HCT116 (cell line): ENCODE measurements around the gene ZNF593. TPM values are rescaled to one million over a fixed set of nuclear protein-coding genes. Genes with fewer than 3 reads are reported as not detected.

Experiments used
- ATAC-seq: fragments of 200-7000 bp; cut with Tn5 transposase; 2 replicates; pipeline ENCODE4 v1.9.1; 2020; ENCODE audit warnings: mild to moderate bottlenecking, moderate library complexity
- BruUV-seq: library from RNA; stranded (reverse); fragments of 400-500 nt; replicated peaks from 2 replicates; lab custom pipeline; 2021; lab: Mats Ljungman, UMichigan
- CTCF ChIA-PET: fragments of 300-600 bp; sonication (Branson Sonifier 250); formaldehyde crosslinking; loops from one replicate; lab custom pipeline; 2021; ENCODE audit warnings: antibody characterized with exemption; lab: Charles Lee
- POLR2A ChIA-PET: fragments of 300-600, 350-600 bp; sonication (Branson Sonifier 250); formaldehyde crosslinking; loops from one replicate; lab custom pipeline; 2021; ENCODE audit warnings: antibody characterized with exemption; lab: Charles Lee
- RAD21 ChIA-PET, 2 experiments: fragments of 300-600 bp; sonication (Branson Sonifier 250); formaldehyde crosslinking; loops; one replicate each; lab custom pipeline; 2023; ENCODE audit warnings: low total read pairs in 2 of 2; ENCODE audit not compliant: uncharacterized antibody in 2 of 2, unreplicated experiment in 2 of 2, low non-redundant PET in 1 of 2; lab: Charles Lee
- DNase-seq: peaks from one replicate; pipeline ENCODE4 v3.0.0-alpha.2; 2010; ENCODE audit warnings: low read depth, low spot score
- H2AFZ ChIP-seq: fragments of 200-600 bp; shearing (Covaris generic), sonication (generic); 2 replicates; pipeline ENCODE4 v1.6.1; 2017; ENCODE audit warnings: low read depth, mixed run types, mixed read lengths, antibody characterized with exemption, low read length; ENCODE audit not compliant: poor library complexity, severe bottlenecking
- H3K27ac ChIP-seq: 2 replicates; pipeline ENCODE4 v1.5.1; 2012; ENCODE audit warnings: low read depth, low read length
- H3K27me3 ChIP-seq: fragments of 200-600 bp; sonication (generic); 2 replicates; pipeline ENCODE4 v1.6.1; 2016; ENCODE audit warnings: mixed run types, low read length, mixed read lengths; ENCODE audit not compliant: insufficient read depth
- H3K36me3 ChIP-seq, 2 experiments: fragments of 200-500 bp in 1 of 2; fragments of 200-600 bp in 1 of 2; sonication (Bioruptor generic) in 1 of 2; sonication (generic) in 1 of 2; 2 replicates each; pipeline versions ENCODE4 v1.5.1 to v1.6.1; 2014 to 2016; ENCODE audit warnings: low read length in 2 of 2, inconsistent platforms in 1 of 2, mixed read lengths in 1 of 2, mixed run types in 1 of 2; ENCODE audit not compliant: insufficient read depth in 2 of 2, control insufficient read depth in 1 of 2
- H3K4me1 ChIP-seq, 2 experiments: fragments of 200-600 bp in 1 of 2; sonication (generic) in 1 of 2; 2 replicates each; pipeline versions ENCODE4 v1.5.1 to v1.6.1; 2012 to 2017; ENCODE audit warnings: low read length in 2 of 2, inconsistent platforms in 1 of 2, mild to moderate bottlenecking in 1 of 2, mixed read lengths in 1 of 2, mixed run types in 1 of 2, moderate library complexity in 1 of 2; ENCODE audit not compliant: insufficient read depth in 2 of 2, control insufficient read depth in 1 of 2
- H3K4me2 ChIP-seq: fragments of 200-600 bp; sonication (generic); 2 replicates; pipeline ENCODE4 v1.6.1; 2017; ENCODE audit warnings: mixed run types, low read length, mixed read lengths
- H3K4me3 ChIP-seq, 2 experiments: fragments of 200-600 bp in 1 of 2; sonication (generic) in 1 of 2; replicated peaks in 1 of 2; 2 replicates each; pipeline ENCODE4 v1.5.1; 2011 to 2016; ENCODE audit warnings: low read length in 2 of 2, control low read depth in 1 of 2, low read depth in 1 of 2, mild to moderate bottlenecking in 1 of 2, mixed read lengths in 1 of 2, mixed run types in 1 of 2
- H3K79me2 ChIP-seq: fragments of 200-600 bp; sonication (generic); 2 replicates; pipeline ENCODE4 v1.6.1; 2017; ENCODE audit warnings: mild to moderate bottlenecking, mixed run types, low read length, moderate library complexity, mixed read lengths; ENCODE audit not compliant: insufficient read depth
- H3K9ac ChIP-seq: fragments of 200-600 bp; sonication (generic); 2 replicates; pipeline ENCODE4 v1.6.1; 2016; ENCODE audit warnings: low read length, mixed read lengths
- H3K9me2 ChIP-seq: fragments of 200-600 bp; sonication (generic), shearing (Covaris generic); 2 replicates; pipeline ENCODE4 v1.6.1; 2017; ENCODE audit warnings: mixed run types, mild to moderate bottlenecking, moderate library complexity; ENCODE audit not compliant: insufficient read depth
- H3K9me3 ChIP-seq, 2 experiments: fragments of 200-500 bp in 1 of 2; fragments of 200-600 bp in 1 of 2; sonication (Bioruptor generic) in 1 of 2; sonication (generic) in 1 of 2; 2 replicates each; pipeline ENCODE4 v1.6.1; 2014 to 2017; ENCODE audit warnings: low read length in 2 of 2, mixed read lengths in 2 of 2, inconsistent platforms in 1 of 2, low read depth in 1 of 2, mild to moderate bottlenecking in 1 of 2, mixed run types in 1 of 2, moderate library complexity in 1 of 2; ENCODE audit not compliant: control insufficient read depth in 1 of 2, insufficient read depth in 1 of 2
- H4K20me1 ChIP-seq: fragments of 200-600 bp; sonication (generic), shearing (Covaris generic); 2 replicates; pipeline ENCODE4 v1.6.1; 2017; ENCODE audit warnings: mixed run types, mild to moderate bottlenecking, moderate library complexity; ENCODE audit not compliant: insufficient read depth
- ATF3 ChIP-seq: IDR thresholded peaks from 2 replicates; pipeline ENCODE4 v1.6.1; 2012
- CBX3 ChIP-seq: IDR thresholded peaks from 2 replicates; pipeline ENCODE4 v1.6.1; 2012; ENCODE audit warnings: low read depth
- CEBPB ChIP-seq: IDR thresholded peaks from 2 replicates; pipeline ENCODE4 v1.6.1; 2012; ENCODE audit warnings: low read depth
- EGR1 ChIP-seq: IDR thresholded peaks from 2 replicates; pipeline ENCODE4 v1.6.1; 2012; ENCODE audit warnings: low read depth
- EZH2 ChIP-seq: fragments of 200-600 bp; sonication (generic); IDR thresholded peaks from 2 replicates; pipeline ENCODE4 v1.6.1; 2017; ENCODE audit warnings: antibody characterized with exemption, mixed run types
- FOSL1 ChIP-seq: IDR thresholded peaks from 2 replicates; pipeline ENCODE4 v1.6.1; 2012; ENCODE audit warnings: low read depth
- MAX ChIP-seq: IDR thresholded peaks from 2 replicates; pipeline ENCODE4 v1.6.1; 2012
- POLR2AphosphoS5 ChIP-seq: IDR thresholded peaks from 2 replicates; pipeline ENCODE4 v1.6.1; 2011; ENCODE audit warnings: mild to moderate bottlenecking, low read depth, low read length, moderate library complexity
- RAD21 ChIP-seq: IDR thresholded peaks from 2 replicates; pipeline ENCODE4 v1.6.1; 2012; ENCODE audit warnings: low read depth, mild to moderate bottlenecking
- SIN3A ChIP-seq: IDR thresholded peaks from 2 replicates; pipeline ENCODE4 v1.6.1; 2012; ENCODE audit warnings: low read depth
- SP1 ChIP-seq: IDR thresholded peaks from 2 replicates; pipeline ENCODE4 v1.6.1; 2012; ENCODE audit warnings: low read depth
- SRF ChIP-seq: IDR thresholded peaks from 2 replicates; pipeline ENCODE4 v1.6.1; 2012; ENCODE audit warnings: low read depth
- YY1 ChIP-seq: IDR thresholded peaks from 2 replicates; pipeline ENCODE4 v1.6.1; 2011; ENCODE audit warnings: low read length, low read depth, moderate library complexity, mild to moderate bottlenecking; ENCODE audit not compliant: insufficient replicate concordance; ENCODE audit errors: extremely low read depth
- ZBTB33 ChIP-seq: IDR thresholded peaks from 2 replicates; pipeline ENCODE4 v1.6.1; 2011; ENCODE audit warnings: mild to moderate bottlenecking, low read length, moderate library complexity; ENCODE audit not compliant: insufficient replicate concordance; ENCODE audit errors: extremely low read depth
- ZFX ChIP-seq: fragments of 450-650 bp; IDR thresholded peaks from 2 replicates; pipeline ENCODE4 v1.6.1; 2017
- ZNF274 ChIP-seq: fragments of 200-500 bp; sonication (Bioruptor generic); IDR thresholded peaks from 2 replicates; pipeline ENCODE4 v1.6.1; 2014; ENCODE audit warnings: mild to moderate bottlenecking, low read depth, low read length, inconsistent platforms
- intact Hi-C: fragments of 100-400 bp; cut with micrococcal nuclease; formaldehyde crosslinking; loops from 2 replicates; pipeline ENCODE4 v1.10.0; 2022
- total RNA-seq: library from RNA; stranded (reverse); gene quantifications from one replicate; pipeline ENCODE4 v1.2.1, GENCODE V29; 2021; ENCODE audit not compliant: unreplicated experiment
- TF ChIP-seq, protein P1 (sequence below), 3 experiments: fragments of 200-600 bp in 1 of 3; sonication (generic) in 1 of 3; IDR thresholded peaks in 2 of 3; conservative IDR thresholded peaks in 1 of 3; 2 replicates each; pipeline ENCODE4 v1.5.1; 2012 to 2017; ENCODE audit warnings: low read depth in 2 of 3, low read length in 2 of 3, antibody characterized with exemption in 1 of 3, borderline replicate concordance in 1 of 3, control low read depth in 1 of 3, mild to moderate bottlenecking in 1 of 3, mixed read lengths in 1 of 3, mixed run types in 1 of 3, moderate library complexity in 1 of 3; ENCODE audit not compliant: insufficient read depth in 1 of 3
- TF ChIP-seq, protein P2 (sequence below): IDR thresholded peaks from 2 replicates; pipeline ENCODE4 v1.6.1; 2012; ENCODE audit warnings: low read depth

The ZNF593 gene
- total RNA-seq, 1 experiment from 2014 or later, result 62.4 TPM

DNA sequence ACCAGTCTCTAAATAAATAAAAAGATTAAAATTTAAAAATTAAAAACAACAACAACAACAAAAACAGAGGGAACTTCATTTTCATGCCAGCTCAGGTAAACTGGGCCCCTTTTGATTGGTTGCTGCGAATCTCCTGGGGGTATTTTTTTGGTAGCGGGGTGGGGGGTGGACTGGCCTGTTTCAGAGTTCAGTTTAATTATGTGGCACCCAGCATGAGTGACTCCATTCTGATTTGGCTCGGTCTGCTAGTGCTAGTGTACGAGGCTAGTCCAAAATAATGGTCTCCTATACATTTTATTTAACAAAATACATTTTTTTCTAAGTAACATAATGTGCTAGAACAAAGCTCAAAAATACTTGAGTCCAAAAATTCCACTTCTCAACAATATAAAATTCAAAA is 39.9 kb upstream of the ZNF593 start:
- no peaks in the 10 kb centered on the region for H3K36me3 ChIP-seq
- ATAC-seq (no peak), DNase-seq (no peak)
- H4K20me1 ChIP-seq, result no peaks in the 10 kb centered on the region
- H3K27me3 ChIP-seq, result no peaks in the 10 kb centered on the region
- H3K9ac ChIP-seq, result no peak overlapping the region
- ChIA-PET RAD21 (interaction anchor here (0.8 to 1.0 kb wide), 2 partner anchors 25 to 287 kb away, joined by 3 to 4 read pairs; no protein-coding TSS in a partner anchor), CTCF (interaction anchor here (0.9 kb wide), 1 partner anchor 15 kb away, joined by 3 read pairs; no protein-coding TSS in a partner anchor), POLR2A (interaction anchor here (0.7 kb wide), 1 partner anchor 8 kb away, joined by 4 read pairs; no protein-coding TSS in a partner anchor)
- intact Hi-C loops, result no loop called here
- peak overlapping the region; percentile 36 for H2AFZ ChIP-seq
- H3K79me2 ChIP-seq, result 0 out of 2 replicates have a peak, but pooled peaks cover 1% of the 10 kb centered on the region
- H3K9me2 ChIP-seq, result 0 out of 2 replicates have a peak, but pooled peaks cover 3% of the 10 kb centered on the region
- H3K4me1 ChIP-seq, result peaks cover 0 to 15% of the 10 kb centered on the region in 2 experiments; a peak in 2 of 4 replicates
- no peaks in the 10 kb centered on the region for H3K9me3 ChIP-seq
- no TSS peak for BruUV-seq
- no peak for TF ChIP-seq EZH2
- no peak for TF ChIP-seq MAX
- no peak for TF ChIP-seq CEBPB
- TF ChIP-seq POLR2AphosphoS5, result no peak
- no peak for TF ChIP-seq SIN3A
- no peak for TF ChIP-seq SP1
- TF ChIP-seq CBX3, result no peak
- TF ChIP-seq YY1, result no peak
- TF ChIP-seq ZBTB33, result no peak
- TF ChIP-seq, protein P1, sequence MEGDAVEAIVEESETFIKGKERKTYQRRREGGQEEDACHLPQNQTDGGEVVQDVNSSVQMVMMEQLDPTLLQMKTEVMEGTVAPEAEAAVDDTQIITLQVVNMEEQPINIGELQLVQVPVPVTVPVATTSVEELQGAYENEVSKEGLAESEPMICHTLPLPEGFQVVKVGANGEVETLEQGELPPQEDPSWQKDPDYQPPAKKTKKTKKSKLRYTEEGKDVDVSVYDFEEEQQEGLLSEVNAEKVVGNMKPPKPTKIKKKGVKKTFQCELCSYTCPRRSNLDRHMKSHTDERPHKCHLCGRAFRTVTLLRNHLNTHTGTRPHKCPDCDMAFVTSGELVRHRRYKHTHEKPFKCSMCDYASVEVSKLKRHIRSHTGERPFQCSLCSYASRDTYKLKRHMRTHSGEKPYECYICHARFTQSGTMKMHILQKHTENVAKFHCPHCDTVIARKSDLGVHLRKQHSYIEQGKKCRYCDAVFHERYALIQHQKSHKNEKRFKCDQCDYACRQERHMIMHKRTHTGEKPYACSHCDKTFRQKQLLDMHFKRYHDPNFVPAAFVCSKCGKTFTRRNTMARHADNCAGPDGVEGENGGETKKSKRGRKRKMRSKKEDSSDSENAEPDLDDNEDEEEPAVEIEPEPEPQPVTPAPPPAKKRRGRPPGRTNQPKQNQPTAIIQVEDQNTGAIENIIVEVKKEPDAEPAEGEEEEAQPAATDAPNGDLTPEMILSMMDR (IDR thresholded peaks at IDR 0.05 in 2 of 3, conservative IDR thresholded peaks at IDR 0.05 in 1 of 3; ENCODE audit: borderline replicate concordance in 1 of 3, insufficient read depth in 1 of 3, low read depth in 2 of 3, low read length in 2 of 3), result no peak
- no peak for TF ChIP-seq EGR1
- TF ChIP-seq FOSL1, result no peak
- TF ChIP-seq, protein P2, sequence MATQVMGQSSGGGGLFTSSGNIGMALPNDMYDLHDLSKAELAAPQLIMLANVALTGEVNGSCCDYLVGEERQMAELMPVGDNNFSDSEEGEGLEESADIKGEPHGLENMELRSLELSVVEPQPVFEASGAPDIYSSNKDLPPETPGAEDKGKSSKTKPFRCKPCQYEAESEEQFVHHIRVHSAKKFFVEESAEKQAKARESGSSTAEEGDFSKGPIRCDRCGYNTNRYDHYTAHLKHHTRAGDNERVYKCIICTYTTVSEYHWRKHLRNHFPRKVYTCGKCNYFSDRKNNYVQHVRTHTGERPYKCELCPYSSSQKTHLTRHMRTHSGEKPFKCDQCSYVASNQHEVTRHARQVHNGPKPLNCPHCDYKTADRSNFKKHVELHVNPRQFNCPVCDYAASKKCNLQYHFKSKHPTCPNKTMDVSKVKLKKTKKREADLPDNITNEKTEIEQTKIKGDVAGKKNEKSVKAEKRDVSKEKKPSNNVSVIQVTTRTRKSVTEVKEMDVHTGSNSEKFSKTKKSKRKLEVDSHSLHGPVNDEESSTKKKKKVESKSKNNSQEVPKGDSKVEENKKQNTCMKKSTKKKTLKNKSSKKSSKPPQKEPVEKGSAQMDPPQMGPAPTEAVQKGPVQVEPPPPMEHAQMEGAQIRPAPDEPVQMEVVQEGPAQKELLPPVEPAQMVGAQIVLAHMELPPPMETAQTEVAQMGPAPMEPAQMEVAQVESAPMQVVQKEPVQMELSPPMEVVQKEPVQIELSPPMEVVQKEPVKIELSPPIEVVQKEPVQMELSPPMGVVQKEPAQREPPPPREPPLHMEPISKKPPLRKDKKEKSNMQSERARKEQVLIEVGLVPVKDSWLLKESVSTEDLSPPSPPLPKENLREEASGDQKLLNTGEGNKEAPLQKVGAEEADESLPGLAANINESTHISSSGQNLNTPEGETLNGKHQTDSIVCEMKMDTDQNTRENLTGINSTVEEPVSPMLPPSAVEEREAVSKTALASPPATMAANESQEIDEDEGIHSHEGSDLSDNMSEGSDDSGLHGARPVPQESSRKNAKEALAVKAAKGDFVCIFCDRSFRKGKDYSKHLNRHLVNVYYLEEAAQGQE, result no peak
- TF ChIP-seq ZFX, result no peak
- TF ChIP-seq ZNF274, result no peak
- TF ChIP-seq RAD21, result no peak
- TF ChIP-seq ATF3, result no peak
- no peak for TF ChIP-seq SRF
- H3K27ac ChIP-seq, result no peak overlapping the region
- no peak overlapping the region for H3K4me2 ChIP-seq
- H3K4me3 ChIP-seq, result no peak overlapping the region
